GM18868 (cell line): ENCODE data around the gene PNMA6F.

Source experiments
- ATAC-seq: cut with Tn5 transposase; IDR thresholded peaks from one replicate; pipeline ENCODE4 v1.9.1; 2021; ENCODE audit warnings: mild to moderate bottlenecking, moderate library complexity; ENCODE audit not compliant: unreplicated experiment

PNMA6F gene

GRCh38 chrX:153321381-153322124 is at the start of gene PNMA6F:
TSS of gene PNMA6F (minus strand) at chrX:153321767. CDS start at chrX:153320674, 1,093 bp downstream.
- ATAC-seq = no peak

- no peak for ATAC-seq
Measured at GRCh38 chrX:153371256-153371655, 49.7 kb upstream of the PNMA6F start.

GRCh38 chrX:153370293-153371055 is 48.9 kb upstream of the PNMA6F start:
- ATAC-seq = no peak

- no peak for ATAC-seq
Measured at GRCh38 chrX:153366878-153367538, 45.4 kb upstream of the PNMA6F start.

- ATAC-seq = no peak
Measured at GRCh38 chrX:153366119-153366518, 44.6 kb upstream of the PNMA6F start.

GRCh38 chrX:153365670-153366069 is 44.1 kb upstream of the PNMA6F start:
- no peak for ATAC-seq

GRCh38 chrX:153361781-153362397 is 40.3 kb upstream of the PNMA6F start:
- no peak for ATAC-seq

GRCh38 chrX:153357877-153358276 is 36.3 kb upstream of the PNMA6F start:
- ATAC-seq = no peak

- no peak for ATAC-seq
Measured at GRCh38 chrX:153353416-153353815, 31.8 kb upstream of the PNMA6F start.

- no peak for ATAC-seq
Measured at GRCh38 chrX:153352858-153353257, 31.3 kb upstream of the PNMA6F start.

GRCh38 chrX:153351981-153352380 is 30.4 kb upstream of the PNMA6F start:
- ATAC-seq = no peak

- ATAC-seq = no peak
Measured at GRCh38 chrX:153349952-153350351, 28.4 kb upstream of the PNMA6F start.

GRCh38 chrX:153348421-153348820 is 26.9 kb upstream of the PNMA6F start:
- no peak for ATAC-seq

GRCh38 chrX:153347530-153347929 is 26.0 kb upstream of the PNMA6F start:
- ATAC-seq = no peak

- no peak for ATAC-seq
Measured at GRCh38 chrX:153343674-153344073, 22.1 kb upstream of the PNMA6F start.

- no peak for ATAC-seq
Measured at GRCh38 chrX:153342762-153343558, 21.4 kb upstream of the PNMA6F start.

GRCh38 chrX:153340111-153340510 is 18.5 kb upstream of the PNMA6F start:
- ATAC-seq = no peak

GRCh38 chrX:153339662-153340061 is 18.1 kb upstream of the PNMA6F start:
- no peak for ATAC-seq

- ATAC-seq = no peak
Measured at GRCh38 chrX:153338836-153339235, 17.3 kb upstream of the PNMA6F start.

GRCh38 chrX:153336988-153337387 is 15.4 kb upstream of the PNMA6F start:
- no peak for ATAC-seq
